ENCODE measurements around the gene RPL10.
"Not testable (repeated sequence)": the region's sequence is repeated elsewhere in the genome, so short reads cannot be mapped to it uniquely, and the experiment has no call there.

Gene RPL10

GRCh38 chrX:154396973-154397887 is 947 bp upstream of the RPL10 start:
- TF ChIP-seq ZNF274 (IDR thresholded peaks at IDR 0.05; ENCODE audit: low read depth, low read length): no peak

GRCh38 chrX:154398668-154399526 is 720 bp downstream of the RPL10 start:
- no peak for TF ChIP-seq ZNF274 (IDR thresholded peaks at IDR 0.05; ENCODE audit: low read depth, low read length)
- H3K4me3 ChIP-seq (ENCODE audit: low read length): peak overlapping the region; percentile 73

More at GRCh38 chrX:154396973-154397887, 947 bp upstream of the RPL10 start:
- H3K4me3 ChIP-seq (ENCODE audit: low read length): peak overlapping the region; percentile 62; the same call in 1 of the 2 replicates

GRCh38 chrX:154399527-154400368 is 1.6 kb downstream of the RPL10 start:
- H3K4me3 ChIP-seq (ENCODE audit: low read length): peak overlapping the region; percentile 73
- TF ChIP-seq ZNF274 (IDR thresholded peaks at IDR 0.05; ENCODE audit: low read depth, low read length): no peak

- not testable (repeated sequence) for H3K4me3 ChIP-seq (ENCODE audit: low read length)
Observed at GRCh38 chrX:154400369-154400817, 2.2 kb downstream of the RPL10 start.

GRCh38 chrX:154401045-154401799 is 3.0 kb downstream of the RPL10 start:
- no peak for TF ChIP-seq ZNF274 (IDR thresholded peaks at IDR 0.05; ENCODE audit: low read depth, low read length)
- no peak overlapping the region for H3K4me3 ChIP-seq (ENCODE audit: low read length)

GRCh38 chrX:154401918-154402621 is 3.9 kb downstream of the RPL10 start:
- no peak overlapping the region for H3K4me3 ChIP-seq (ENCODE audit: low read length)
- TF ChIP-seq ZNF274 (IDR thresholded peaks at IDR 0.05; ENCODE audit: low read depth, low read length): no peak

GRCh38 chrX:154402622-154403127 is 4.5 kb downstream of the RPL10 start:
- TF ChIP-seq ZNF274 (IDR thresholded peaks at IDR 0.05; ENCODE audit: low read depth, low read length): no peak
- no peak overlapping the region for H3K4me3 ChIP-seq (ENCODE audit: low read length)

- H3K4me3 ChIP-seq (ENCODE audit: low read length): no peak overlapping the region
- no peak for TF ChIP-seq ZNF274 (IDR thresholded peaks at IDR 0.05; ENCODE audit: low read depth, low read length)
Observed at GRCh38 chrX:154403192-154403591, 5.0 kb downstream of the RPL10 start.

GRCh38 chrX:154403858-154404257 is 5.7 kb downstream of the RPL10 start:
- no peak for TF ChIP-seq ZNF274 (IDR thresholded peaks at IDR 0.05; ENCODE audit: low read depth, low read length)
- no peak overlapping the region for H3K4me3 ChIP-seq (ENCODE audit: low read length)

- H3K4me3 ChIP-seq (ENCODE audit: low read length): no peak overlapping the region
- no peak for TF ChIP-seq ZNF274 (IDR thresholded peaks at IDR 0.05; ENCODE audit: low read depth, low read length)
Observed at GRCh38 chrX:154404625-154405192, 6.5 kb downstream of the RPL10 start.

GRCh38 chrX:154408659-154409221 is 10.6 kb downstream of the RPL10 start:
- H3K4me3 ChIP-seq (ENCODE audit: low read length): peak overlapping the region; percentile 62; the same call in 1 of the 2 replicates
- TF ChIP-seq ZNF274 (IDR thresholded peaks at IDR 0.05; ENCODE audit: low read depth, low read length): no peak
